Muscle of arm (tissue), 12 donors: ENCODE measurements around the gene KRT36. TPM values are rescaled to one million over a fixed set of nuclear protein-coding genes. Genes with fewer than 3 reads are reported as not detected.
A peak's percentile ranks its signal among the peaks of the same experiment; 100 is the strongest.

ENCODE experiments used
- DNase-seq: peaks from one replicate; pipeline ENCODE4 v3.0.0-alpha.2; 2013
- polyA plus RNA-seq, 12 donors: library from polyadenylated mRNA; unstranded; fragments of 120-200 nt; gene quantifications; one replicate each; pipeline ENCODE4 v1.2.1, GENCODE V29; 2013; ENCODE audit not compliant: insufficient read length in 12 of 12

KRT36 gene
- polyA plus RNA-seq, 12 donors: 0.23 TPM; not detected in 11

DNA sequence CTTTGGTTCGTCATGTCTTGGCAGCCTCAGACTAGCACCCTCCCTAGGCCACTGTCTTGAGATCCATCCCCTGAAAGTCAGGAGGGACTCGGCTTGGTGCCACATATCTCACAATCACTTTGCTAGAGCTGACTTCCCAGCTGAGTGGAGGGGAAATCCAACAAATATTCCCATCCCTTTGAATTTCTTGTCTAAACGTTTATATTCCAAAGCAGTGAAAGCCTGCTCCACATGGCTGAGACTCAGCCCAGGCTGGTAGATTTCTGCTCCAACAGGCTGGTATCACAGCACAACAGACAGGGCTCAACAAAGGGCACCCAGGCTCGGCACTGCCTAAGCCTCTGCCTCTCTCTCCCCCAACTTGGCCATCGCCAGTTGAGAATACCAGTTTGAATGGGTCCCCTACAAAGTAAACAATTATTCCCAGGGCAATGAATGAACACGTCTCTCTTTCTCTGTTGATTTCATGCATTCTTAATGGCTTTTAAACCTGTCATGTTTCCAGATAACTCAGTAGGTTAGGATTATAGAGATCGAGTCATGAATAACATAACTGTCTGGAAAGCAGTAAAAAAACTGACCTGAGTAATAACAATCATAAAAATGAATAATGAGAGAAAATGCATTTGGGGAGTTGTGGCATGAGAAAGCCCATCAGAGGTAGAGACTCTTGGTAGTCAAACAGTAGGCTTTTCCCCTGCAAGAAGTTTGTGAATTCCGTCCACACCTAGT is 14.7 kb upstream of the KRT36 start:
- DNase-seq: no peak

DNA sequence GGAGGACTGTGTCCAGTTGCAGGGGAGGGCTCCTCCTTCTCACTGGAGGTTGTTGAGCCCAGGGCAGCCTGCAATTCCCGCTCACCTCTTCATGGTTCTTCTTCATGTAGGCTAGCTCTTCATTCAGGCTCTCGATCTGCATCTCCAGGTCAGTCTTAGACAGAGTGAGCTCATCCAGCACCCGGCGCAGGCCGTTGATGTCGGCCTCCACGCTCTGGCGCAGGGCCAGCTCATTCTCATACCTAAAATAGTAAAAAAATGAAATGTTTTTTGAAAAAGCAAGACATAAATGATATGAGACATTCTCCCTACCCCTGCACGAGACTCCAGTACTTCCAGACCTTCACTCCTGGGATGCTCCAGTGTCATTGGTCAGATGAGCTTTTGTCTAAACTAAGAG is 13.5 kb upstream of the KRT36 start:
- no peak for DNase-seq

DNA sequence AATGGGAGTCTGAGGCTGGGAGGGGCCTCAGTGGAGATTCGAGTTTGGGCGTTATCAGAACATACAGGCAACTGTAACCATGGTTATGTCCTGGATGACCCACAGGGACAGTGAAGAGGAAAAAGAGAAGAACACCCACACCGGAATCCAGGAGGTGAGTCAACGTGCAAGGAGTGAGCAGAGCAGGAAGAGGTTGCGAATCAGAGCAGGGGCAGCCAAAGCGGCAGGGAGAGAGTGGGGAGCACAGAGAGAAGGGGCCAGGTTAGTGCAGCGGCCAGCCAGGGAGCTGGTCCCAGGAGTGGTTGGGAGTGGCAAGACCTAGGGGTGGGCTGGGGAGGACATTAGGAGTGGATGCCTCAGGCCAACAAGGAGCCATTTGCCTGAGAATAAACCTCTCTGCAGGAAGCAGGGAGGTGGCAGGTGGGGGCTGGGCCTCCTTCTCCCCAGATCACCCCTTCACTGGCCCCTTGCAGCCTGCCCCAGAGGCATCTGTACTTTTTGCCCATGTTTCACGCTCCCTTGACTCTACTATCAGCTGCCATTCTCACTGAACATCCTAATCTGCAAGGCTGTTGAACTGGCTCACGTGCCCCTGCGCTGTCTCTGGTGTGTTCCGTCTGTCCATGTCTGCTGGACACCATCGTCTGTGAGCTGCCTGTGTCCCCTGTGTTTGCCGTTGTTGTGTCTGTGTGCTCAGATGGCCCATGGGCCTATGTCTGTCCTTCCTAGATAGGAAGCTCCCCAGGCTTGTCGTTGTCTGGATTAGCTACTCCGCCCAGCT is 10.6 kb upstream of the KRT36 start:
- DNase-seq: no peak

DNA sequence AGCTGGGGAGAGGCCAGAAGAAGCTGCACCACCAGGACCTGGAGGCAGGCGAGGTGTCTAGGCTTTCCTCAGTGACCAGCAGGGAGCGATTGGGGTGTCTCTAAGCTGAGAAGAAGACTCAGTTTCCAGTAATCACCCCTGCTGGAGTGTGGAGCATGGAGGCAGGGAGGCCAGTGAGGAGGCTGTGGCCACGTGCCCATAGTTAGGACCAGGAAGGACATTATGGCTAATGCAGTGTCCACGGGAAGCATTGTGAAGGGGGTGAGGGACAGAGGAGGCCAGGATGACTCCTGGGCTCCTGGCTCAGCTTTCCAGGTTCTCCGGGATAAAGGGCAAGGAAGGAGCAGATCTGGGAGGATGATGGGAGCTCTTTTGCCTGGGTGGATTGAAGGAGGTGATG is 10.0 kb upstream of the KRT36 start:
- no peak for DNase-seq

DNA sequence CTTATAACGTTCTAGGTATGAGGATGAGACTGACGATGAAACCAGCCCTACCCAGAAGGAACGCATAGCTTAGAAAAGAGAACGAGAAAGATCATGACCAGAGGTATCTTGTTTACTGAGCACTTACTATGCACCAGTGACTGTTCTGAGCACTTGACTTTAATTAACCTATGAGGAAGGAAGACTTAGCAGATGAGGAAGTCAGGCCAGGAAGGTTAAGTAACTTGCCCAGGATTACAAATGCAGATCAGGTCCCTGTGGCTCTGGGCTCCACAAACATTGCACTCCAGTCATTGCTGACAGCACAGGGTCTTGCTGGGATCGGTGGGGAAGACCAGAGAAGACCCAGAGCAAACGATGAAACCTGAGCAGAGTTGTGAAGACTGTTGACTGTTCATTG is 8.6 kb upstream of the KRT36 start:
- no peak for DNase-seq

DNA sequence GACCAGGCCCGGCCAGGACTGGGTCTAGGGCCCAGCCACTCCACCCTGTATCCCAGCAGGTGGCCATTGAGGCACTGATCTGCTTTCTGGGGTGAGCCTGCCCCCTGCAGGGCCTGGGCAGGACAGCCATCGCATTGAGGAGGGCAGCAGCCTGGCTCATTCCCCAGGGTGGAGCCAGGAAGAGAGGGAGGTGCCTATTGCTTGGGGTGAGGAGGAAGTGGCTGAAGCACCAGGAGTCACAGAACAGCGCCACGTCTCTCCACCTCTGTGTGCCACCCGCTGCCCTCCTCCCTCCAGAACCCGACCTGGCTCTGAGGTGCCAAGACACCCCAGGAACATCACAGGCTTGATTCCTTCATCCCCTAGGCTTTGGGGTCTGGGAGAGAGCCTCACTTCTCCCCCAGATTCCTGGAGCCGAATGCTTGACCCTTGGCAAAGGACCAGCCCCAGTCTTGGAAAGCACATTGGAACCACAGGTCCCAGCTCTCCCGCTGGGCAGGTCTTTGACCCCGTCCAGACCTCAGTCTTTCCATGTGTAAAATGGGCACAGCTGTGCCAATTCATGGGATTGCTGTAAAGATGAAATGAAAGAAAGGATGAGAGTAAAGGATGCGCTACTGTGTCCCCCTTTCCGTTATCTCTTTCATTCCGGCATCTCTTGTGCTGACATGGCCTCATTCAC is 7.2 kb upstream of the KRT36 start:
- DNase-seq: peak; percentile 16

DNA sequence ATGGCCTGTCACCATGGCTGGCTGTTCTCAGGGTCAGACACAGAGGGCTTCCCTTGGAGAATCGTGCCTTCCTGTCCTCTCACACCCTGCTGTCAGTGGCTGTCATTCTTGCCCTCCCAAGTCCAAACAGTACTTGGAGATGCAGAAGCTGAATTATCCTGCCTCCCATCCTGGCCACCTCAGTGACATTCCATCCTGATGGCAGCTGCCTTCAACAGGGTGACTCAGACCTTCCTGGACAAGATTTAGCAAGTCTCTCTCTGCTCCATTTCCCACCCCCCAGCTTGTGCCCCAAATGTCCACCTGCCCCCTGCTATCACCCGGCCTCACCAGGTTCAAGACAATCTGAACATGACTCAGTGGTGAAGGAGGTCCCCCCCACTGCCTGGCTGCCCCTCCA is 4.8 kb upstream of the KRT36 start:
- DNase-seq: no peak

DNA sequence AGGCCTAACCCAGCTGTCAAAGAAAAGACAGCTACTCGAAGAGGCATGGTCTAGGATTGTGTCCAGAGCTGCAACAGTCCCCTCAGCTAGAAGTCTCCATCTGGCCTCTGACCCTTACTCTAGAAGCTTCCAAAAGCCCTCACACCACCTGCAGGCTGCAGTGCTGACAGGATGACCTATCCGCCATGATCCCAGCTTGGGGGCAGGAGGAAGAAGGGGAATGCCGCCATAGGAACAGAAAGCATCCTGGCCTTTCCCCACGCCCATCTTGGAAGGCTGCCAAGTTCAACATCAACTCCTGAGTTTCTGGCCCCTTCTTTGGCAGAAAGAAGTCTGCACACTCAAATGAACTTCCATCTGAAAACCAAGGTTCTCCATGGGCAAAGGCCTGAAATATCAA is 3.1 kb upstream of the KRT36 start:
- peak; percentile 17 for DNase-seq

DNA sequence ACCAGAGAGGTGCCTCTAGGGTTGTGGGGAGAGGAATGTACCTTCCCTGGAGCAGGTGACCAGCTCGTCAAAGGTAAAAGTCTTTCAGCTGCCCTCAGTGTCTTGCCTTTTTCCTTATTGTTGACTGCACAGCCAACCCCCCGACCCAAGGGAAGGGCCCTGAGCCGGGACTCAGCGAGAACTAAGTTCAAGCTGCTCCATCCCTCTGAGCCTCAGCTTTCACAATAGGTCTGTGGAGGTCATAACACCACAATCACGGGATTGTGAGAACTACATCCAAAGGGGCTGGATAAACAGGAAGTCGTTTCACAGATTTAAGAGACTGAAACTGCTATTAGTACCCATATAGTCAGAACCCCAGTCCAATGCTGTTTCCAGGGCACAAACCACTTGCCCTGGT is 2.6 kb upstream of the KRT36 start:
- no peak for DNase-seq

DNA sequence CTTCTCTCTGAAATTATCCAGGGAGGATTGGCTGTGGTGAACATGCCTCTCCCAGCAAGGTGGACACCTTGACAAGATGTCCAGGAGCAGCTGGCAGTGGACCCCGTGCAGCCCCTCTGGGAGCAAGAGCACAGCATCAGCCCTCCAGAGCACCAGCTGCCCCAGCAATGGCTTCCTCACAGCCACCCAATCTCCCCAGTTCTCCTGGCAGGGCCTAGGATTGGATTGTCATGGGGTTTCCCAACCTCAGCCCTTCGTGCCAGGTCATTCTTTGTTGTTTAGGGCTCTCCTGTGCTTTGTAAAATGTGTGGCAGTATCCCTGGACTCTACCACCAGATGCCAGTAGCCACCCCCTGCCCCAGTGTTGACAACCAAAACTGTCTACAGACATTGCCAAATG is 1.8 kb upstream of the KRT36 start:
- no peak for DNase-seq

DNA sequence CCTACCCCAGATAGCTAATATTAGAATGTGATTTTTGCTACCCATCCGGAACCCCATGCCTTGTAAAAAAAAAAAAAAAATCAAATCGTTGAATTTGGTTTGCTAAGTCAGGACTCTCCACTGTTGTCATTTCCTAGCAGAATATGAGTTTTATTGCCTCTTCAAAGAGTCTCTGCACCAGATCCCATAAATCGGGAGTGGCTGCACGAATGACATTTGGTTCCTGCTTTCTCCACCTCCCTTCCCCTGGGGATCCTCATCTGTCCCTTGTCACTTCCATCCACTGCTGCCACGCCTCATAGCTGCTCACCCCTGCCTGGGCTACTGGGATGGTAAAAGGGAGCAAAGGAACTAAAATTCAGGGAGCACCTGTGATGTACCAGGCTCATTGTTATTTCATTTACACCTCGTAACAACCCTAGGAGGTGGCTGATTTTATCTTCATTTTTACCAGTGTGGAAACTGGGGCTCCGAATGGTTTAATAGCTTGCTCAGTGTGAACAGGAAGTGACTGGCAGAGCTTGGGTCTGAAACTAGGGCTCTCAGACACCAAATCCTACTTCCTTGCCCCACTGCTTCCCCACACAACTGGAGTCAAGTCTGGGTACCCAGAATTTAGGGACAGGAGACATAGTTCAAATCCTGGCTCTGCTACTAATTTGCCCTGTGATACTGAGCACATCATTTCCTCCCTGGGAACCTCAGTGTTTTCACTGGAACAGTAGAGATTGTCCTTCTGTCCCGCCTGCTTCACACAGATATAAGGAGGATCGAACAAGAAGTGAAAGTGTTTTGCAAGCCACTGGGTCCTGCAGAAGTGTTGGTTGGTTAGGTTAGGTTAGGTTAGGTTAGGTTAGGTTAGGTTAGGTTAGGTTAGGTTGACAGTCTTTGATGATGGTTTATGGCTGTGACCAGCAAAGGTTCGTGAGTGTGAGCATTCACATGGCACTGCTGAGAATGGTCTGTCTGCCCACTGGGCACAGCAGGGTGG is 585 bp upstream of the KRT36 start:
- DNase-seq: no peak

DNA sequence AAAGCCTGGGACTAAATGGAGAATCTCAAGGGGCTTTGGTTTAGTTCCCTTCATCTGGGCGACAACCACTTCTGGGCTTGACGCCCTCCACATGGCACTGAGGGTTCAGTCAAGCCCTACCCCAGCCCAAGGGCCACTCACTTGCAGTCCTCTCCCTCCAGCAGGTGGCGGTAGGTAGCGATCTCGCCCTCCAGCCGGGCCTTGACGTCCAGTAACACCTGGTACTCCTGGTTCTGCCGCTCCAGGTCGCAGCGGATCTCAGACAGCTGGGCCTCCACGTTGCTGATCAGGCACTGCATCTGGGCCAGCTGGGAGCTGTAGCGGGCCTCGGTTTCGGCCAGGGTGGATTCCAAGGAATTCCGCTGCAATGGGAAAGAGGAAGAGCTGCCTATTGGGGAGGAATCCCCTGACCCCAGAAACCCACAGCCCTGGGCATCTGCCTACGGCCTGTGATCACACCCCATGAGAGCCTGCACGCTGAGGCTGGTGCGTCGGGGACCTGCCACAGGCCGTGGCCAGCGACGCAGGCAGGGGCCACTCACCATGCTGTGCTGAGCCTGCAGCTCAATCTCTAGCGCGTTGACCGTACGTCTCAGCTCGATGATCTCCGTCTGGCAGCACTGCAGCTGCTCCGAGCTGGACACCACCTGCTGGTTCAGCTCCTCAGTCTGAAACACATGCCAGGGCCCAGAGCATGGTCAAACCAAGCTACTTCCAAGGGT is 2.7 kb downstream of the KRT36 start:
- DNase-seq: no peak

DNA sequence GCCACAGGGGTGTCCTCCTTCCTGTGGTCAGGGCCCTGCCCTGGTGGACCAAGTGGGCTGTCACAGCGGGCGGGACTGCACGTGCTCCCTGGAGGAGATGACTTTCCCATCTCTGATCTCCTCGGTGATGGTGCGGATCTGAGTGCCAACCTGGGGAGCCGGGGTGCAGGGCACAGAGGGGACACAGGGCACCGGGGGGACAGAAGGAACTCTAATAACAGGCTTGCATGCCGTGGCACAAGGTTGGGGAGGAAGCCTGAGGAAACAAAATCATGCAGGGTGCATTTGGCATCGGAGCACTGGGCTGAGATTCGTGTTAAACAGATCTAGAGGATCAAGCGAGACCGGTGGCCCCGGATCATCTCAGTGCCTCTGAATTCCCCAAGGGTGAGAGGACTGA is 3.4 kb downstream of the KRT36 start:
- no peak for DNase-seq

DNA sequence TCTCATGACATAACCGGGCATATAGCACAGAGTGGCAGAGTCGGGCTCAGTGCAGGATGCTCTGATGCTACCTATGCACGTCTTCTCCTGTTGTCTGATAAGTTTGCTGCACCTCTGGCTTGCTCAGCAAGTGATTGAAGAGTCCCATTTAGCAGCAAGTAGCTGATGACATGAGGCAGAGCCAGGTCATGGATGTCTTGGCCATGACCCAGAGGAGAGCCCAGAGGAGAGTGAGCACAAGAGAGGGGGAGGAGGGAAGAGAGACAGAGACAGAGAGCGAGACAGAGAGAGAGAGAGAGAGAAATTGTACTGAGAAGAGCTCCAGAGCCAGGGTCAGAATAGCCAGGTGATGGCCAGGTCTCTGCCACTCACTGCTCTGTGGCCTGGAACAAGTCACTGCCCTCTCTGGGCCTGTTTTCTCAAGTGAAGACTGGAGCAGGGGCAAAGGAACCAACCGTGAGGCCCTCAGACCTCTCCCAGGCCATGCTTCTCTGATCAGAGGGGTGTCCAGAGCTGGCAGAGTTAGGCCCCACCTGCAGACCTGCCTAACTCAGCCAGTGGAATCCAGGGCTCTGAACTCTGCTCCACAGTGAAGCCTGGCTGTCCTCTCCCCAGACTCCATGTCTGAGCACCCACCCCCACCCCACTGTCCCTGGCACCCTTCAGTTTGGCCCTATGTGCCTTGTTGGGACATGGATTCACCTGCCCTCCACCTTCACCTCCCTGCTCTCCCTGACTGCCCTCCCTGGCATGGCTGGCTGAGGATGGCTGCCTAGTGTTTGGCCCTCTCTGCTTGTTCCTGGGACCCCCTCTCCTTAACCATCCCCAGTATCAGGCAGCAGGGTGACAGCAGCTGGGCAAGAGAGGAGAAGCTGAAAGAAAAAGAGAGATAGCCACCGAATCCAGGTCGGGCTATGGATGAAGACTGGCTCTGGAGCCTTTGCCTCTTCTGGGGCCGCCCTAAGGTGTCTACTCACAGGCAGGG is 4.5 kb downstream of the KRT36 start:
- no peak for DNase-seq

DNA sequence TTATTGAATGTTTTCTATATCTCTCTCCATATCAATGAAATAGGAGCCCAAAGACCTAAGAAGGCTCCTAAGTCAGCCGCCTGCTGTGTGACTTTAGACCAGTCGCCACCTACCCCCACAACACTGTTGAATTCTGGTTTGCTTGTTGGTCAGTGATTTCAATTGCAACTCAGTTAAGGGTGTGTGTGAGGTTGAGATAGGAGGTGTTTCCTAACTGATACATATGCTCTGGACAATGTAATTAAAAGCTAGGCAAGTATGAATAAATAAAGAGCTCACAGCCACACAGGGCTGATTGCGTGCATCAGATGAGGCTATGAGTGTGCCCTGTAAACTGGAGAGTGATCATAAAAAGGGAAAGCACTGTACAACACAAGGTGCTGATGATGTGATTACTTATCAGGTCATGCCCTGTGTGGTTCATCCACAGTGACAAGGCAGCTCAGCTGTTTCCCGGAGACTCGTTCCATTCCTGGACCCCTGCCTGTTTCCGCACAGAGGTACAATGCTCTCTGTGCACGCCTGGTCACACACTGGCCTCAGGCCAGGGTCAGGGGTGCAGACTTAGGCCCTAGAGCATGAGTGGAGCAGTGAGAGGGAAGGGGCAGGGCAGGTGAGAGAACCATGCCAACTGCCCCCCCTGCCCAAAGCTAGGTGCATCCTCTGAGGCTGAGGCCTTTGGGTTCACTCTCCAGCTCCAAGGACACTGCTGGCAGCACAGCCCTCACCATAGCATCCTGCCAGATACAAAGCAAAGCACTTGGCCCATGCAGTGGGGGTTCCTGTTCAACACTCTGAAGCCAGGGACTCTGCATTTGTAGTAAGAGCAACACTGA is 5.5 kb downstream of the KRT36 start:
- DNase-seq: no peak

DNA sequence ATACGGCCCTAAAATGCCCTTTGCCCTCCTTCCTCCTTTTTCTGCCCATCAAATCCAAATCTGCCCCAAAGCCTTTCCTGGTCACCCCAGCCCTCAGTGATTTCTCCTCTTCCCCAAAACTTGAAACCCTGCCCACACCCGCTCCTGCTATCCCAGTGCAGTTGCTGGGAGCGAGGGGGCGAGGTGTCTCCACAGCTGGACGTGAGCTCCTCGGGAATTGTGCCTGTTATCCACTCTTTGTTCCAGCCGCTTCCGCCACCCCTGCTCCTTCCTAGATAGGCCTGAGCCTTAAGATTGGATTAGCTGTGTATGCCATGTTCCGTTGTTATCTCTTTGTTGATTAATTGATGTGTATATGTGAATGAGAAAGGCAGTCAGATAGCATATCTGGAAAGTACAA is 6.2 kb downstream of the KRT36 start:
- no peak for DNase-seq

DNA sequence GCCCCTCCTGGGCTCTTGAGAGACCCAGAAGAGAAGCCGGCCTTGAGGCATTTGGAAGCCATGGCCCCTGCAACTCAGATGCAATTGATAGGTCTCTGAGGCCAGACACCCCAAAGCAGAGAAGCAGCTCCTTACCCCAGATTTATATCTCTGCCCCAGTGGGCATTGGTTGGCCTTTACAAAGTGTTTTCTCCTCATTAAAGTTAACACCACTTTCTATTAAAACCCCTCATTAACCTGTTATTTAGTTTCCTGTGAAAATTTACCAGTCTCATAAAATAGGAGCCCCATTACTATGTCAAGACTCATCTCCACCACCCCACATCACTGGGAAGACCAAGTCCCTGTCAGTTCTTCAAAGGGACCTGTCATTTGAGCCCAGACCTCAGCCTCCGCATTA is 8.7 kb downstream of the KRT36 start, which contains the start of gene KRT35:
TSS of gene KRT35 (minus strand) at position 116 of the 400 bp plus-strand sequence. CDS start at position 62, 54 bp downstream.
- no peak for DNase-seq

DNA sequence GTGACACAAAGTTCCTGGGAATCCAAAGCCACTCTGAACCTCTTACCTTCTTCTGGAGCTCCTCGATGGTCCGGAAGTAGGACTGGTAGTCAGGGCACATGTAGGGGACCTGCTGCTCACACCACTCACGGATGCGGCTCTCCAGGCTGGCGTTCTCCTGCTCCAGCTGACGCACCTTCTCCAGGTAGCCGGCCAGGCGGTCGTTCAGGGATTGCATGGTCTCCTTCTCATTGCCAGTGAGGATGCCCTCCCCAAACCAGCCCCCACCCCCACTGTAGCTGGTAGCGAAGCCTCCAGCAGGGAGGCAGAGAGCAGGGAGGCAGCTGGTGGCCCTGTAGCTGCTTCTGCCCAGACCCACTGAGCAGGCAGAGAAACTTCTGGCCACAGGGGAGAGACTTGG is 9.1 kb downstream of the KRT36 start:
- no peak for DNase-seq

DNA sequence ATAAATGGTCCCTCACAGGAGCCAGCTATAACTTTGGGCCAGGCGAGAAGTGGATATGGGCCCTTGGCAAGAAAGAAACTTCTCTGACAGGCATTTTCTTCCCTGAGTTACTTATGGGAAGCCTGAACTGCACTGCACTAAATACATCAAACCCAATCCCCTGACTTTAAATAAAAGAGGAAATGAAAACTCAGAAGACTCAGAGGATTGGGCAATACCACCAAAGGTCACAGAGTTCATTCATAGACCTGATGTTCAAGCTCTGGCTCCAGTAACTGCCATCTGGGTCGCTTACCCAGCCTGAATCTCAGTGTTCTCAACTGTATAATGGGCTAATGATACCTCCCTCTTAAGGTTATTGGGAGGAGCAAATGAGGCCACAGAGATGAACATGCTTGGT is 9.6 kb downstream of the KRT36 start:
- DNase-seq: no peak
